ENCODE measurements around the gene FLNB. TPM values are rescaled to one million over a fixed set of nuclear protein-coding genes. Genes with fewer than 3 reads are reported as not detected.
A peak's percentile ranks its signal among the peaks of the same experiment; 100 is the strongest.

Gene FLNB
- total RNA-seq, 1 donor from 2014 or later = 521 TPM

DNA sequence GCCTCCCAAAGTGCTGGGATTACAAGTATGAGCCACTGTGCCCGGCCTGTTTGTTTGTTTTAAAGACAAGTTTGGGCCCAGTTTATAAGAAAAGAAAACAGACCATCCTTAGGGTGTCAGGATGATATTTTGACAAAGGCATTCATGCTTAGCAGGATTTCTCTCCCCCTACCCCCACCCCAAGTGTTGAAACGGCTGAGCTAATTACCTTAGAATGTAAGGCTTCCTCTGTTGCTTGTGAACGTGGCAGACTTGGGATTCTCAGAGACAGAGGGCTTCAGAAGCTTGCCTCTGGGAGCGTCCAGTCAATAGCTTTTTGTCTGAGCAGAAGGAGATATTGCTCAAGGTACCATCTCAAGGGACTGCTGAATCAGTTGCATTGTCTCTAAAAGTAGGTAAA is 24.0 kb downstream of the FLNB start:
- no peak overlapping the region for H3K9ac ChIP-seq (ENCODE audit: low read length)
- H3K4me1 ChIP-seq (ENCODE audit: insufficient read depth, low read length) = peaks cover 11% of the 10 kb centered on the region
- no peak overlapping the region for H3K4me2 ChIP-seq (ENCODE audit: low read length)
- DNase-seq (ENCODE audit: low read depth) (peak; percentile 61), FAIRE-seq (no peak)
- no peak for TF ChIP-seq EZH2 (IDR thresholded peaks at IDR 0.05; ENCODE audit: insufficient read depth, low read length)
- TF ChIP-seq, protein P1, sequence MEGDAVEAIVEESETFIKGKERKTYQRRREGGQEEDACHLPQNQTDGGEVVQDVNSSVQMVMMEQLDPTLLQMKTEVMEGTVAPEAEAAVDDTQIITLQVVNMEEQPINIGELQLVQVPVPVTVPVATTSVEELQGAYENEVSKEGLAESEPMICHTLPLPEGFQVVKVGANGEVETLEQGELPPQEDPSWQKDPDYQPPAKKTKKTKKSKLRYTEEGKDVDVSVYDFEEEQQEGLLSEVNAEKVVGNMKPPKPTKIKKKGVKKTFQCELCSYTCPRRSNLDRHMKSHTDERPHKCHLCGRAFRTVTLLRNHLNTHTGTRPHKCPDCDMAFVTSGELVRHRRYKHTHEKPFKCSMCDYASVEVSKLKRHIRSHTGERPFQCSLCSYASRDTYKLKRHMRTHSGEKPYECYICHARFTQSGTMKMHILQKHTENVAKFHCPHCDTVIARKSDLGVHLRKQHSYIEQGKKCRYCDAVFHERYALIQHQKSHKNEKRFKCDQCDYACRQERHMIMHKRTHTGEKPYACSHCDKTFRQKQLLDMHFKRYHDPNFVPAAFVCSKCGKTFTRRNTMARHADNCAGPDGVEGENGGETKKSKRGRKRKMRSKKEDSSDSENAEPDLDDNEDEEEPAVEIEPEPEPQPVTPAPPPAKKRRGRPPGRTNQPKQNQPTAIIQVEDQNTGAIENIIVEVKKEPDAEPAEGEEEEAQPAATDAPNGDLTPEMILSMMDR (IDR thresholded peaks at IDR 0.05; ENCODE audit: insufficient read depth, low read depth, low read length) = no peak
- H3K79me2 ChIP-seq (ENCODE audit: insufficient read depth, low read length) = peaks cover 97% of the 10 kb centered on the region
- Mint-ChIP-seq H3K4me1 (ENCODE audit: low read depth, unreplicated experiment) (peaks cover 60% of the 10 kb centered on the region), H3K27me3 (ENCODE audit: low read depth, unreplicated experiment) (no peaks in the 10 kb centered on the region), H3K27ac (ENCODE audit: unreplicated experiment) (peak overlapping the region; percentile 66), H3K36me3 (ENCODE audit: low read depth, unreplicated experiment) (peaks cover 7% of the 10 kb centered on the region), H3K4me3 (ENCODE audit: unreplicated experiment) (peak overlapping the region; percentile 42), H3K9me3 (ENCODE audit: unreplicated experiment) (no peaks in the 10 kb centered on the region)
- H3K4me3 ChIP-seq (ENCODE audit: insufficient read depth, low read depth, low read length) = no peak overlapping the region
- no peak overlapping the region for H3K27ac ChIP-seq (ENCODE audit: low read depth, low read length)
- H3K9me3 ChIP-seq (ENCODE audit: insufficient read depth, low read depth, low read length) = no peaks in the 10 kb centered on the region
- H4K20me1 ChIP-seq (ENCODE audit: insufficient read depth, low read length) = peaks cover 95% of the 10 kb centered on the region
- no peaks in the 10 kb centered on the region for H3K36me3 ChIP-seq (ENCODE audit: insufficient read depth, low read length)
- no peaks in the 10 kb centered on the region for H3K27me3 ChIP-seq (ENCODE audit: insufficient read depth, low read length)
- H2AFZ ChIP-seq (ENCODE audit: low read depth, low read length) = no peak overlapping the region

DNA sequence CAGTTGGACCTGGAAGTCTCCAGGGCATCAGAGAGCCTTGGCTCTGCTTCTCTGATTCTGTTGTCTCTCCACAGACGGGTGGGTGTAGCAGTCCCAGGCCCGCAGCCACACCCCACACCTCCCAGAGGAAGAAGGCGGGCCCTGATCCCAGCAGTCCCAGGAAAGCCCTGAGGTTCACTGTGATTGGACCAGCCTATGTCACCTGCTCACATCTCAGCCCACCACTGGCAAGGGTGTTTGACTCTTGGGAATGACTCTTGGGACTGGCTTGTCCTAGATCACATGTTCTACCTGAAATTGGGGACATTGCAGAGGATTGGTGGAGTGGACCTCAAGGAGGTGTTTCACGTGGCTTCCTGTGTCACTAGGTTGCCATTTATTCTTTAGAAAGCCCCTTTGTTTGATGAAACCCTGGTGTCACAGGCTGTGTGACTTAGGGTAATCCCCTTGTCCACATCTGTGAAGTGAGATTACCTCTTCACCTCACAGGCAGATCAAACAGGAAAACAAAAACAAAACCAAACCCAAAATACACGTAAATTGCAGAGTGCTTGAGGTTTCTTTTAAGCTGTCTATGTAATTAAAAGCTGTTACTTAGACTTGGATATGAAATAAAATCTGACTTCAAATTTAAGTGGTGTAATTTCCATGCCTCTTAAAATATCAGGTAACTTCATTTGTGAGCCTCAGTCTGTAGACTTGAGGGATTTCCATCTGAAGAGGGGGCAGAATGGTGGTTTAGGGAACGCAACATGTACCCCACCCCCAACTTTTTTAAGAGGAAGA is 26.7 kb downstream of the FLNB start:
- H3K27ac ChIP-seq (ENCODE audit: low read depth, low read length) = no peak overlapping the region
- H4K20me1 ChIP-seq (ENCODE audit: insufficient read depth, low read length) = peaks cover 95% of the 10 kb centered on the region
- H2AFZ ChIP-seq (ENCODE audit: low read depth, low read length) = no peak overlapping the region
- Mint-ChIP-seq H3K27me3 (ENCODE audit: low read depth, unreplicated experiment) (no peaks in the 10 kb centered on the region), H3K36me3 (ENCODE audit: low read depth, unreplicated experiment) (peaks cover 8% of the 10 kb centered on the region), H3K4me1 (ENCODE audit: low read depth, unreplicated experiment) (peaks cover 64% of the 10 kb centered on the region), H3K4me3 (ENCODE audit: unreplicated experiment) (no peak overlapping the region), H3K27ac (ENCODE audit: unreplicated experiment) (peak overlapping the region; percentile 54), H3K9me3 (ENCODE audit: unreplicated experiment) (no peaks in the 10 kb centered on the region)
- FAIRE-seq (no peak), DNase-seq (ENCODE audit: low read depth) (no peak)
- no peaks in the 10 kb centered on the region for H3K27me3 ChIP-seq (ENCODE audit: insufficient read depth, low read length)
- H3K79me2 ChIP-seq (ENCODE audit: insufficient read depth, low read length) = peaks cover 98% of the 10 kb centered on the region
- peaks cover 26% of the 10 kb centered on the region for H3K4me1 ChIP-seq (ENCODE audit: insufficient read depth, low read length)
- no peak overlapping the region for H3K4me3 ChIP-seq (ENCODE audit: insufficient read depth, low read depth, low read length)
- no peak for TF ChIP-seq EZH2 (IDR thresholded peaks at IDR 0.05; ENCODE audit: insufficient read depth, low read length)
- TF ChIP-seq, protein P1 (IDR thresholded peaks at IDR 0.05; ENCODE audit: insufficient read depth, low read depth, low read length) = no peak
- no peaks in the 10 kb centered on the region for H3K9me3 ChIP-seq (ENCODE audit: insufficient read depth, low read depth, low read length)
- no peaks in the 10 kb centered on the region for H3K36me3 ChIP-seq (ENCODE audit: insufficient read depth, low read length)
- peak overlapping the region; percentile 7 for H3K4me2 ChIP-seq (ENCODE audit: low read length)
- no peak overlapping the region for H3K9ac ChIP-seq (ENCODE audit: low read length)
